Small intestine (tissue), 7 donors: ENCODE results near the gene SDCBP2. TPM values are rescaled to one million over a fixed set of nuclear protein-coding genes. Genes with fewer than 3 reads are reported as not detected.

ENCODE experiments used
- DNase-seq, 2 donors: peaks; one replicate each; pipeline versions ENCODE4 v3.0.0 to v3.0.0-alpha.2; 2013
- FAIRE-seq: peaks from 2 replicates; lab custom pipeline; 2012; peaks lifted over from hg19 to GRCh38; lab: Jason Lieb, UNC
- H3K27ac ChIP-seq, 3 donors: one replicate each; pipeline ENCODE4 v1.5.1; 2013; ENCODE audit warnings: low read length in 2 of 3, mild to moderate bottlenecking in 2 of 3, control low read depth in 1 of 3, inconsistent platforms in 1 of 3, low read depth in 1 of 3, moderate library complexity in 1 of 3
- H3K27me3 ChIP-seq, 3 donors: one replicate each; pipeline ENCODE4 v1.6.1; 2013; ENCODE audit warnings: low read length in 3 of 3, inconsistent platforms in 1 of 3; ENCODE audit not compliant: control insufficient read depth in 3 of 3, insufficient read depth in 3 of 3
- H3K36me3 ChIP-seq, 3 donors: one replicate each; pipeline ENCODE4 v1.6.1; 2013; ENCODE audit warnings: low read length in 3 of 3, inconsistent platforms in 1 of 3, low read depth in 1 of 3, mild to moderate bottlenecking in 1 of 3, moderate library complexity in 1 of 3; ENCODE audit not compliant: control insufficient read depth in 3 of 3, insufficient read depth in 2 of 3
- H3K4me1 ChIP-seq, 3 donors: one replicate each; pipeline ENCODE4 v1.6.1; 2013; ENCODE audit warnings: low read length in 2 of 3, inconsistent platforms in 1 of 3, low read depth in 1 of 3, mild to moderate bottlenecking in 1 of 3, moderate library complexity in 1 of 3; ENCODE audit not compliant: control insufficient read depth in 3 of 3, insufficient read depth in 2 of 3
- H3K4me3 ChIP-seq, 3 donors: one replicate each; pipeline ENCODE4 v1.5.1; 2013; ENCODE audit warnings: low read length in 3 of 3, control low read depth in 1 of 3, inconsistent platforms in 1 of 3, low read depth in 1 of 3, mild to moderate bottlenecking in 1 of 3, moderate library complexity in 1 of 3
- H3K9me3 ChIP-seq, 2 donors: one replicate each; pipeline ENCODE4 v1.6.1; 2013; ENCODE audit warnings: low read depth in 1 of 2, low read length in 1 of 2; ENCODE audit not compliant: control insufficient read depth in 2 of 2, insufficient read depth in 1 of 2
- WGBS, 3 donors: extraction: QIAGEN DNeasy Blood & Tissue Kit; methylation state at CpG; one replicate each; pipeline ENCODE4 v1.1.7; 2013; 5-methylcytosine and 5-hydroxymethylcytosine counted together
- polyA plus RNA-seq, 4 donors: library from polyadenylated mRNA; stranded (reverse) in 3 of 4; unstranded in 1 of 4; fragments of 200-250 nt in 3 of 4; fragments of 120-200 nt in 1 of 4; gene quantifications; one replicate each; pipeline versions ENCODE4 v1.2.1 to v1.2.3, GENCODE V29; 2013
- donor health status: healthy with polysubstance abuse.
- donor health status: control.
- donor health status: control.
- donor health status: Bipolar disorder and iron deficiency.
- donor health status: healthy.

SDCBP2 gene
- polyA plus RNA-seq, 4 donors, result 94.4 to 724 (median 292) TPM

- peaks cover 4 to 45% (median 5%) of the 10 kb centered on the region in 3 donors for H3K36me3 ChIP-seq
- H3K4me3 ChIP-seq, result no peak overlapping the region
- no peaks in the 10 kb centered on the region for H3K27me3 ChIP-seq
- H3K4me1 ChIP-seq, result peaks cover 3 to 13% (median 8%) of the 10 kb centered on the region in 3 donors
- 37 to 58% (median 50%) methylated on average over 7 of the region's 7 CpGs for WGBS, 3 donors
- peaks cover 0 to 4% of the 10 kb centered on the region in 2 donors for H3K9me3 ChIP-seq
- peak in 1 of 2 donors; percentile 56 for DNase-seq
- no peak for FAIRE-seq
- no peak overlapping the region for H3K27ac ChIP-seq
Observed at GRCh38 chr20:1368448-1369199, 39.7 kb upstream of the SDCBP2 start.

DNA sequence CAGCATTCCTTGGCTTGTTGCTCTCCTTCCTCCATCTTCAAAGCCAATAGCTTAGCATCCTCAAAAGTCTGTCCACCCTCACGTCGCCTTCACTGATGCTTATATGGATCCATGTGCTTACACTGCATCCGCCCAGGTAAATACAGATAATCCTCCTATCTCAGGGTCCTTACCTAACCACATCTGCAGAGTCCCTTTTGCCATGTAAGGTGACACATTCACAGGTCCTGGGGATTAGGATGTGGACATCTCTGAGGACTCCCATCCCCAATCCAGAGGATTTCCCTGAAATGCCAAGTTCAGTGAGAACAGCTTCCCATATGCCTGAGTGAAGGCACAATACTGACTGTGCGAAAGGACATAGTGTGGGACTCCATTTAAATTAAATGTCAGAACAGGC lies 38.5 kb upstream of the SDCBP2 start:
- 89 to 96% (median 90%) methylated on average over 4 of the region's 4 CpGs for WGBS, 3 donors
- DNase-seq (no peak), FAIRE-seq (no peak)
- Histone ChIP-seq H3K9me3 (peaks cover 0 to 4% of the 10 kb centered on the region in 2 donors), H3K27ac (no peak overlapping the region), H3K4me3 (no peak overlapping the region), H3K27me3 (no peaks in the 10 kb centered on the region), H3K4me1 (peaks cover 3 to 13% (median 8%) of the 10 kb centered on the region in 3 donors), H3K36me3 (peaks cover 4 to 45% (median 4%) of the 10 kb centered on the region in 3 donors)

- Histone ChIP-seq H3K27me3 (no peaks in the 10 kb centered on the region), H3K27ac (no peak overlapping the region), H3K9me3 (peaks cover 0 to 4% of the 10 kb centered on the region in 2 donors), H3K36me3 (peaks cover 2 to 33% (median 2%) of the 10 kb centered on the region in 3 donors), H3K4me1 (peaks cover 3 to 9% (median 8%) of the 10 kb centered on the region in 3 donors), H3K4me3 (no peak overlapping the region)
- 64 to 70% (median 70%) methylated on average over 2 of the region's 2 CpGs for WGBS, 3 donors
- DNase-seq, result no peak
- FAIRE-seq, result no peak
Observed at GRCh38 chr20:1364106-1364505, 35.2 kb upstream of the SDCBP2 start.

DNA sequence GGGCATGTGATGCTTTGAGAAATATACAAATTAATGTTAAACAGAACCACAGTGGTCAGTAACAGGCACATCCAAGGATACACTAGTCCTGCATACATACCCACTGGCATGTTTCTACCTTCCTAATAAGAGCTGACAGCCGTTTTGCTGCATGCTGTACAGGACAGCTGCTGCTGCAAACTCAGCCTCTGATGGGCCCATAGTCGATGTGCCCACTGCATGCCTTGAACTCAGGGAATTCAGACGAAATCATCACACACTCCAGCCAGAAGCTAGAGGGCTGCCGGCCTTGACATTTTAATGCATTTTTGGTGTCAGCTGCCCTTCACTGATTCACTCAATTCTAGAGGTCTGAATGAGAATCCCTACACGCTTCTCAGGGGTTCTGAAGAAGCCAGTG lies 34.6 kb upstream of the SDCBP2 start:
- FAIRE-seq (no peak), DNase-seq (no peak)
- H3K36me3 ChIP-seq, result peaks cover 2 to 28% (median 2%) of the 10 kb centered on the region in 3 donors
- WGBS, 3 donors, result 79 to 86% (median 86%) methylated on average over 5 of the region's 5 CpGs
- H3K4me3 ChIP-seq, result no peak overlapping the region
- peaks cover 0 to 4% of the 10 kb centered on the region in 2 donors for H3K9me3 ChIP-seq
- H3K27me3 ChIP-seq, result no peaks in the 10 kb centered on the region
- H3K27ac ChIP-seq, result no peak overlapping the region
- peaks cover 2 to 4% (median 3%) of the 10 kb centered on the region in 3 donors for H3K4me1 ChIP-seq

DNA sequence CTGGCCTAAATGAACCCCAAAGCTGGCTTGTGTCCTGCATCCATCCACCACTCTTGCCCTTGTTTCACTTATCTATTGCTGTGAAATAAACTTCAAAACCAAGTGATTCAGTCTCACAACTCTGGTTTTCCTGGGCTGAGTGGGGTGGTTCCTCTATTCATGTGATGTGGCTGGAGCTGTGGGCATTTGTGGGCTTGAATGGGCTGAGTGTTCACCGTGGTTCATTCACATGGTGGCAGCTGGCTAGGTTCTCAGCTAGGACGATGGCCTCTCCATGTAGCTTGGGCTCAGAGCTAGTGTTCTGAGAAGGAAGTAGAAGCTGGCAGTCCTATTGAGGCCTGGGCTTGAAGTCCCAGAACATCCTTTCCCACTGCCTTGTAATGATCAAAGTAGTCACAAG lies 33.5 kb upstream of the SDCBP2 start:
- Histone ChIP-seq H3K4me1 (peaks cover 0 to 3% (median 0%) of the 10 kb centered on the region in 3 donors), H3K9me3 (peaks cover 0 to 4% of the 10 kb centered on the region in 2 donors)
- FAIRE-seq, result no peak

GRCh38 chr20:1360094-1360846 lies 31.3 kb upstream of the SDCBP2 start:
- Histone ChIP-seq H3K27me3 (no peaks in the 10 kb centered on the region), H3K4me3 (no peak overlapping the region), H3K9me3 (peaks cover 0 to 1% of the 10 kb centered on the region in 2 donors), H3K4me1 (no peaks in the 10 kb centered on the region), H3K27ac (no peak overlapping the region), H3K36me3 (peaks cover 0 to 32% (median 2%) of the 10 kb centered on the region in 3 donors)
- DNase-seq (no peak), FAIRE-seq (no peak)
- 73 to 90% (median 82%) methylated on average over 7 of the region's 7 CpGs for WGBS, 3 donors

More for the DNA sequence above, 33.5 kb upstream of the SDCBP2 start:
- Histone ChIP-seq H3K36me3 (peaks cover 0 to 32% (median 2%) of the 10 kb centered on the region in 3 donors), H3K27ac (no peak overlapping the region), H3K27me3 (no peaks in the 10 kb centered on the region), H3K4me3 (no peak overlapping the region)
- 59 to 79% (median 61%) methylated on average over 2 of the region's 2 CpGs for WGBS, 3 donors
- no peak for DNase-seq

- Histone ChIP-seq H3K27me3 (no peaks in the 10 kb centered on the region), H3K4me3 (no peak overlapping the region), H3K27ac (no peak overlapping the region), H3K9me3 (peaks cover 0 to 13% of the 10 kb centered on the region in 2 donors), H3K4me1 (no peaks in the 10 kb centered on the region), H3K36me3 (peaks cover 0 to 40% (median 2%) of the 10 kb centered on the region in 3 donors)
- DNase-seq (no peak), FAIRE-seq (no peak)
- 74 to 89% (median 79%) methylated on average over 9 of the region's 9 CpGs for WGBS, 3 donors
Observed at GRCh38 chr20:1357921-1358671, 29.2 kb upstream of the SDCBP2 start.

DNA sequence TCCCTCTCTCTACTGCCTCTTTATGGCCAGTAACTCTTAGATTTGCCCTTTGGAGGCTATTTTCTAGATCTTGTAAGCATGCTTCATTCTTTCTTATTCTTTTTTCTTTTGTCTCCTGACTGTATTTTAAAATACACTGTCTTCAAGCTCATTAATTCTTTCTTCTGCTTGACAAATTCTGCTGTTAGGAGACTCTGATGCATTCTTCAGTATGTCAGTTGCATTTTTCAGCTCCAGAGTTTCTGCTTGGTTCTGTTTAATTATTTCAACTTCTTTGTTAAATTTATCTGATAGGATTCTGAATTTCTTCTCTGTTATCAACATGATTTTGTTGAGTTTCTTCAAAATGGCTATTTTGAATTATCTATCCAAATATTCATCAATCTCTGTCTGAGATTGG lies 25.0 kb upstream of the SDCBP2 start:
- no peak overlapping the region for H3K27ac ChIP-seq
- no peak overlapping the region for H3K4me3 ChIP-seq
- peaks cover 0 to 20% of the 10 kb centered on the region in 2 donors for H3K9me3 ChIP-seq
- H3K36me3 ChIP-seq, result peaks cover 0 to 29% (median 0%) of the 10 kb centered on the region in 3 donors
- FAIRE-seq (no peak), DNase-seq (no peak)
- H3K4me1 ChIP-seq, result no peaks in the 10 kb centered on the region
- H3K27me3 ChIP-seq, result no peaks in the 10 kb centered on the region
